Measurements from ENCODE around the gene KCNN3. TPM values are rescaled to one million over a fixed set of nuclear protein-coding genes. Genes with fewer than 3 reads are reported as not detected.

The KCNN3 gene
- total RNA-seq, 1 donor from 2014 or later = under 0.01 TPM

- H3K4me3 ChIP-seq (ENCODE audit: low read depth, low read length) = no peak overlapping the region
- TF ChIP-seq CTCF (conservative IDR thresholded peaks at IDR 0.05; ENCODE audit: low read depth, low read length) = no peak
- DNase-seq (ENCODE audit: low read depth) = no peak
Observed at GRCh38 chr1:154717528-154717924, 152.6 kb downstream of the KCNN3 start.

- no peak for DNase-seq (ENCODE audit: low read depth)
- TF ChIP-seq CTCF (conservative IDR thresholded peaks at IDR 0.05; ENCODE audit: low read depth, low read length) = peak; percentile 6
- no peak overlapping the region for H3K4me3 ChIP-seq (ENCODE audit: low read depth, low read length)
Observed at GRCh38 chr1:154716614-154717527, 153.2 kb downstream of the KCNN3 start.

GRCh38 chr1:154716011-154716410, 154.1 kb downstream of the KCNN3 start:
- no peak for DNase-seq (ENCODE audit: low read depth)
- no peak for TF ChIP-seq CTCF (conservative IDR thresholded peaks at IDR 0.05; ENCODE audit: low read depth, low read length)

GRCh38 chr1:154715385-154715784, 154.7 kb downstream of the KCNN3 start:
- no peak overlapping the region for H3K4me3 ChIP-seq (ENCODE audit: low read depth, low read length)
- DNase-seq (ENCODE audit: low read depth) = no peak
- TF ChIP-seq CTCF (conservative IDR thresholded peaks at IDR 0.05; ENCODE audit: low read depth, low read length) = no peak

More at GRCh38 chr1:154716011-154716410, 154.1 kb downstream of the KCNN3 start:
- H3K4me3 ChIP-seq (ENCODE audit: low read depth, low read length) = no peak overlapping the region

GRCh38 chr1:154714638-154715037, 155.4 kb downstream of the KCNN3 start:
- H3K4me3 ChIP-seq (ENCODE audit: low read depth, low read length) = no peak overlapping the region
- TF ChIP-seq CTCF (conservative IDR thresholded peaks at IDR 0.05; ENCODE audit: low read depth, low read length) = no peak
- peak; percentile 36 for DNase-seq (ENCODE audit: low read depth)

GRCh38 chr1:154714052-154714623, 155.9 kb downstream of the KCNN3 start:
- no peak for DNase-seq (ENCODE audit: low read depth)
- H3K4me3 ChIP-seq (ENCODE audit: low read depth, low read length) = no peak overlapping the region
- no peak for TF ChIP-seq CTCF (conservative IDR thresholded peaks at IDR 0.05; ENCODE audit: low read depth, low read length)
